ENCODE data around the gene PLEKHM3. TPM values are rescaled to one million over a fixed set of nuclear protein-coding genes. Genes with fewer than 3 reads are reported as not detected.

Gene PLEKHM3
- total RNA-seq, 1 experiment from 2014 or later, result 2.5 TPM

GRCh38 chr2:208040199-208041171, 15.2 kb upstream of the PLEKHM3 start:
- Histone ChIP-seq H3K36me3 (ENCODE audit: control insufficient read depth, insufficient read depth, low read length) (no peaks in the 10 kb centered on the region), H3K27me3 (ENCODE audit: control insufficient read depth, insufficient read depth, low read length) (no peaks in the 10 kb centered on the region), H3K4me3 (ENCODE audit: low read depth in 2 of 2, low read length in 2 of 2) (no peak overlapping the region), H3K4me1 (ENCODE audit: control insufficient read depth, insufficient read depth, low read length) (no peaks in the 10 kb centered on the region; the same call in 1 of the 2 replicates), H3K27ac (ENCODE audit: low read length) (no peak overlapping the region), H3K9me3 (ENCODE audit: control insufficient read depth, insufficient read depth, low read depth, low read length) (no peaks in the 10 kb centered on the region)
- ChIA-PET CTCF (interaction anchor here (0.6 to 1.0 kb wide), 11 partner anchors 14 to 413 kb away, joined by 3 to 12 read pairs (median 5); partner anchors contain the start of gene FZD5), POLR2A (no interaction called here)
- DNase-seq (ENCODE audit: low read depth, low spot score), result no peak
- BruUV-seq (replicated peaks), result no TSS peak
- in situ Hi-C loops (cut with HindIII; ENCODE audit: low pct_unique_long_range_greater_than_20kb, low sequenced_read_pairs), result no loop called here
- peak; percentile 82 for ATAC-seq
- no peak for TF ChIP-seq POLR2AphosphoS5 (IDR thresholded peaks at IDR 0.05; ENCODE audit: low read depth, low read length)
- TF ChIP-seq CTCF (IDR thresholded peaks at IDR 0.05), result peak; percentile 78
- no peak for TF ChIP-seq REST (IDR thresholded peaks at IDR 0.05; ENCODE audit: insufficient read depth in 1 of 2, low read depth in 2 of 2, low read length in 1 of 2)
- intact Hi-C loops (cut with micrococcal nuclease; ENCODE audit: unreplicated experiment), result loop anchor here (2.0 kb wide), 1 partner anchor 294 kb away; no protein-coding TSS in a partner anchor

- in situ Hi-C loops (cut with HindIII; ENCODE audit: low pct_unique_long_range_greater_than_20kb, low sequenced_read_pairs) (no loop called here), intact Hi-C loops (cut with micrococcal nuclease; ENCODE audit: unreplicated experiment) (loop anchor here (2.0 kb wide), 1 partner anchor 293 kb away; no protein-coding TSS in a partner anchor)
- POLR2A ChIA-PET, result no interaction called here
- TF ChIP-seq POLR2AphosphoS5 (IDR thresholded peaks at IDR 0.05; ENCODE audit: low read depth, low read length), result no peak
- TF ChIP-seq TCF7L2 (IDR thresholded peaks at IDR 0.05; ENCODE audit: low read depth, low read length), result no peak
- no peak for TF ChIP-seq REST (IDR thresholded peaks at IDR 0.05; ENCODE audit: insufficient read depth in 1 of 2, low read depth in 2 of 2, low read length in 1 of 2)
- no peak for TF ChIP-seq SIN3A (IDR thresholded peaks at IDR 0.05; ENCODE audit: borderline replicate concordance, insufficient read depth, low read depth, low read length)
- no peak for TF ChIP-seq CTCF (IDR thresholded peaks at IDR 0.05)
- no peak for DNase-seq (ENCODE audit: low read depth, low spot score)
- no peaks in the 10 kb centered on the region for H3K36me3 ChIP-seq (ENCODE audit: control insufficient read depth, insufficient read depth, low read length)
- CTCF ChIA-PET, result no interaction called here
- H3K27me3 ChIP-seq (ENCODE audit: control insufficient read depth, insufficient read depth, low read length), result no peaks in the 10 kb centered on the region
- no peak for ATAC-seq
- BruUV-seq (replicated peaks), result no TSS peak
- no peak overlapping the region for H3K27ac ChIP-seq (ENCODE audit: low read length)
- H3K9me3 ChIP-seq (ENCODE audit: control insufficient read depth, insufficient read depth, low read depth, low read length), result no peaks in the 10 kb centered on the region
- H3K4me1 ChIP-seq (ENCODE audit: control insufficient read depth, insufficient read depth, low read length), result no peaks in the 10 kb centered on the region; the same call in 1 of the 2 replicates
- H3K4me3 ChIP-seq (ENCODE audit: low read depth in 2 of 2, low read length in 2 of 2), result no peak overlapping the region
These were observed 14.2 kb upstream of the PLEKHM3 start for GRCh38 chr2:208039376-208040110.

All from Panc1 (cell line).